ENCODE measurements around the gene POU2F1.

POU2F1 gene

DNA sequence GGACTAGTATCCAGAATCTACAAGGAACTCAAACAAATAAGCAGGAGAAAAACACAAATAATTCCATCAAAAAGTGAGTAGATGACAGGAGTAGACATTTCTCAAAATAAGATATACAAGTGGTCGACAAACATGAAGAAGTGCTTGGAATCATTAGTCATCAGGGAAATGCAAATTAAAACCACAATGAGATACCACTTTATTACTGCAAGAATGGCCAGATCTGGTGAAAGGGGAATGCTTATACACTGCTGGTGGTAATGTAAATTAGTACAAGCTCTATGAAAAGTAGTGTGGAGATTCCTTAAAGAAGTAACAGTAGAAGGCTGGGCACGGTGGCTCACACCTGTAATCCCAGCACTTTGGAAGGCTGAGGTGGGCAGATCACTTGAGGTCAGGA, 73.8 kb downstream of the POU2F1 start:
- no peak overlapping the region for H3K27ac ChIP-seq (ENCODE audit: low read length)
- H3K9me3 ChIP-seq (replicated peaks; ENCODE audit: insufficient read depth, low read length), result no peaks in the 10 kb centered on the region
- H3F3A ChIP-seq (ENCODE audit: insufficient read depth, low read length), result no peaks in the 10 kb centered on the region
- TF ChIP-seq, protein P1, sequence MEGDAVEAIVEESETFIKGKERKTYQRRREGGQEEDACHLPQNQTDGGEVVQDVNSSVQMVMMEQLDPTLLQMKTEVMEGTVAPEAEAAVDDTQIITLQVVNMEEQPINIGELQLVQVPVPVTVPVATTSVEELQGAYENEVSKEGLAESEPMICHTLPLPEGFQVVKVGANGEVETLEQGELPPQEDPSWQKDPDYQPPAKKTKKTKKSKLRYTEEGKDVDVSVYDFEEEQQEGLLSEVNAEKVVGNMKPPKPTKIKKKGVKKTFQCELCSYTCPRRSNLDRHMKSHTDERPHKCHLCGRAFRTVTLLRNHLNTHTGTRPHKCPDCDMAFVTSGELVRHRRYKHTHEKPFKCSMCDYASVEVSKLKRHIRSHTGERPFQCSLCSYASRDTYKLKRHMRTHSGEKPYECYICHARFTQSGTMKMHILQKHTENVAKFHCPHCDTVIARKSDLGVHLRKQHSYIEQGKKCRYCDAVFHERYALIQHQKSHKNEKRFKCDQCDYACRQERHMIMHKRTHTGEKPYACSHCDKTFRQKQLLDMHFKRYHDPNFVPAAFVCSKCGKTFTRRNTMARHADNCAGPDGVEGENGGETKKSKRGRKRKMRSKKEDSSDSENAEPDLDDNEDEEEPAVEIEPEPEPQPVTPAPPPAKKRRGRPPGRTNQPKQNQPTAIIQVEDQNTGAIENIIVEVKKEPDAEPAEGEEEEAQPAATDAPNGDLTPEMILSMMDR (IDR thresholded peaks at IDR 0.05; ENCODE audit: low read length), result no peak
- TF ChIP-seq EZH2 (optimal IDR thresholded peaks at IDR 0.05; ENCODE audit: low read depth, low read length), result no peak
- TF ChIP-seq EZH2phosphoT487 (IDR thresholded peaks at IDR 0.05; ENCODE audit: low read length), result no peak
- H3K4me3 ChIP-seq (ENCODE audit: low read length), result no peak overlapping the region
- no peaks in the 10 kb centered on the region for H4K20me1 ChIP-seq (ENCODE audit: insufficient read depth, low read length)
- H3K36me3 ChIP-seq (replicated peaks; ENCODE audit: insufficient read depth, low read length), result no peaks in the 10 kb centered on the region
- no peak overlapping the region for H3K4me2 ChIP-seq (ENCODE audit: low read depth, low read length)
- H3K27me3 ChIP-seq (replicated peaks; ENCODE audit: insufficient read depth, low read length), result no peaks in the 10 kb centered on the region
- H3K9me2 ChIP-seq (replicated peaks; ENCODE audit: insufficient read depth, low read length), result no peaks in the 10 kb centered on the region
- H3K79me2 ChIP-seq (ENCODE audit: low read length), result peaks cover 27% of the 10 kb centered on the region
- H3K4me1 ChIP-seq (ENCODE audit: low read length), result no peaks in the 10 kb centered on the region
- no peak overlapping the region for H3K9ac ChIP-seq (ENCODE audit: low read length)
- H2AFZ ChIP-seq (ENCODE audit: low read length), result no peak overlapping the region
- DNase-seq, result no peak

DNA sequence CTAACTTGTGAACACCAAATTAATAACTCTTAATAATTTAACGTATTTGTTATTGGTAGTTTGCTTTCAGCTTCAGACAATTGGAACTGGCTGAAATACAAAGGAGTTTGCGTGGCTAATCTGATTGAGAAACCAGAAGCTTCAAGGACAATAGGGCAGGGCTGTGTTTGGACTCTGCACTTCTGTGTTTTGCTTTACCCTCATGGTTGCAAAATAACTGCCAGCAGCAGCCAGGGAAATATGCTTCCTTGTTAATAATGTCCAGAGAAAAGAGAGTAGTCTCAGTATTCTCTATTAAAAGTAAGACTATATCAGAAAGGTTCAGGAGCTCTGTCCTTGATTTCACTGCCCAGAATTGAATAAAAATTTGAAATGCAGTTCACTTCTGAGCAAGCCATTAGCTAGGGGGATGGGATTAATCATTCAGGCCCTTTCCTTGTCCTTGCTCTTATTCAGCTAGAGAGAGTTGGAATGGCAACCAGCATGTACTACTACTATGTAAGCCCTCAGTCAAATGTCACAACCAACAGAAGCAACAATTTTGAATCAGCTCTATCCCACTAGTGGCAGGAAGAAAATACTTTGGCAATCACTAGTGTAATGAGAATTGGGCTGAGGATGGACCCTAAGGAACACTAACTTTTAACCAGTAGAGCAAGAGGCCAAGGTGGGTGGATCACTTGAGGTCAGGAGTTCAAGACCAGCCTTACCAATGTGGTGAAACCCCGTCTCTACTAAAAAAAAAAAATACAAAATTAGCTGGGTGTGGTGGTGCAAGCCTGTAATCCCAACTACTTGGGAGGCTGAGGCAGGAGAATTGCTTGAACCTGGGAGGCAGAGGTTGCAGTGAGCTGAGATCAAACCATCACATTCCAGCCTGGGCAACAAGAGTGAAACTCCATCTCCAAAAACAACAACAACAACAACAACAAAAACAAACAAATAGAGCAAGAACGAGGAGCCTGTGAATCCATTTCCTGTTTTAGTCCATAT, 76.8 kb downstream of the POU2F1 start:
- no peaks in the 10 kb centered on the region for H3F3A ChIP-seq (ENCODE audit: insufficient read depth, low read length)
- H3K36me3 ChIP-seq (replicated peaks; ENCODE audit: insufficient read depth, low read length), result no peaks in the 10 kb centered on the region
- no peak overlapping the region for H2AFZ ChIP-seq (ENCODE audit: low read length)
- H3K9me3 ChIP-seq (replicated peaks; ENCODE audit: insufficient read depth, low read length), result no peaks in the 10 kb centered on the region
- no peaks in the 10 kb centered on the region for H3K27me3 ChIP-seq (replicated peaks; ENCODE audit: insufficient read depth, low read length)
- H3K27ac ChIP-seq (ENCODE audit: low read length), result no peak overlapping the region
- no peaks in the 10 kb centered on the region for H3K9me2 ChIP-seq (replicated peaks; ENCODE audit: insufficient read depth, low read length)
- H3K4me3 ChIP-seq (ENCODE audit: low read length), result no peak overlapping the region
- no peaks in the 10 kb centered on the region for H3K4me1 ChIP-seq (ENCODE audit: low read length)
- H3K79me2 ChIP-seq (ENCODE audit: low read length), result peaks cover 13% of the 10 kb centered on the region
- DNase-seq, result no peak
- H3K9ac ChIP-seq (ENCODE audit: low read length), result no peak overlapping the region
- TF ChIP-seq, protein P1 (IDR thresholded peaks at IDR 0.05; ENCODE audit: low read length), result no peak
- TF ChIP-seq EZH2phosphoT487 (IDR thresholded peaks at IDR 0.05; ENCODE audit: low read length) (no peak), EZH2 (optimal IDR thresholded peaks at IDR 0.05; ENCODE audit: low read depth, low read length) (no peak)
- no peaks in the 10 kb centered on the region for H4K20me1 ChIP-seq (ENCODE audit: insufficient read depth, low read length)
- no peak overlapping the region for H3K4me2 ChIP-seq (ENCODE audit: low read depth, low read length)

DNA sequence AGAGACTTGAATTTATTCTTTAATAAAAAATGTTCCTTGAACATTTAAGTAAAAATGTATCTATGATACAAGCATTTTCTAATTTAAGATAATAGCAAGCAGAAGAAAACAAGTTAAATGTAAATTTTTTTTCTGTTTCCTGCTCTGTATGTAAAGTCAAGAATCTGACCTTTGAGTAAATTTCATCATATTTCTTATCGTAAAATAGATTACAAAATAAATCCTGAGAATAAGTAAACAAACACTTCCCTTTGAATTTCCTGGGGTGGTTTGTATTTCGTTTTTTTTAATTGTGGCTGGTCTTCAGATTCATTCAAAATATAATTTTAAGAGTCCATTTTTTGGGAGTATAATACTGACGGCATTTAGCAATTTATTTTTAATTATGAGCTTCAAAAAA, 77.6 kb downstream of the POU2F1 start:
- no peak overlapping the region for H3K4me2 ChIP-seq (ENCODE audit: low read depth, low read length)
- DNase-seq, result no peak

More for the DNA sequence above, 77.6 kb downstream of the POU2F1 start:
- Histone ChIP-seq H3F3A (ENCODE audit: insufficient read depth, low read length) (no peaks in the 10 kb centered on the region), H3K9me2 (replicated peaks; ENCODE audit: insufficient read depth, low read length) (no peaks in the 10 kb centered on the region), H2AFZ (ENCODE audit: low read length) (no peak overlapping the region), H3K9me3 (replicated peaks; ENCODE audit: insufficient read depth, low read length) (no peaks in the 10 kb centered on the region), H3K9ac (ENCODE audit: low read length) (no peak overlapping the region), H3K36me3 (replicated peaks; ENCODE audit: insufficient read depth, low read length) (no peaks in the 10 kb centered on the region), H3K79me2 (ENCODE audit: low read length) (peaks cover 13% of the 10 kb centered on the region), H3K4me1 (ENCODE audit: low read length) (no peaks in the 10 kb centered on the region), H3K4me3 (ENCODE audit: low read length) (no peak overlapping the region), H3K27ac (ENCODE audit: low read length) (no peak overlapping the region), H4K20me1 (ENCODE audit: insufficient read depth, low read length) (no peaks in the 10 kb centered on the region), H3K27me3 (replicated peaks; ENCODE audit: insufficient read depth, low read length) (no peaks in the 10 kb centered on the region)
- TF ChIP-seq EZH2 (optimal IDR thresholded peaks at IDR 0.05; ENCODE audit: low read depth, low read length) (no peak), EZH2phosphoT487 (IDR thresholded peaks at IDR 0.05; ENCODE audit: low read length) (no peak)
- TF ChIP-seq, protein P1 (IDR thresholded peaks at IDR 0.05; ENCODE audit: low read length), result no peak
